Measurements from ENCODE around the gene HMCN2. TPM values are rescaled to one million over a fixed set of nuclear protein-coding genes. Genes with fewer than 3 reads are reported as not detected.

Gene HMCN2
- total RNA-seq, 1 donor from 2014 or later = 0.15 TPM

DNA sequence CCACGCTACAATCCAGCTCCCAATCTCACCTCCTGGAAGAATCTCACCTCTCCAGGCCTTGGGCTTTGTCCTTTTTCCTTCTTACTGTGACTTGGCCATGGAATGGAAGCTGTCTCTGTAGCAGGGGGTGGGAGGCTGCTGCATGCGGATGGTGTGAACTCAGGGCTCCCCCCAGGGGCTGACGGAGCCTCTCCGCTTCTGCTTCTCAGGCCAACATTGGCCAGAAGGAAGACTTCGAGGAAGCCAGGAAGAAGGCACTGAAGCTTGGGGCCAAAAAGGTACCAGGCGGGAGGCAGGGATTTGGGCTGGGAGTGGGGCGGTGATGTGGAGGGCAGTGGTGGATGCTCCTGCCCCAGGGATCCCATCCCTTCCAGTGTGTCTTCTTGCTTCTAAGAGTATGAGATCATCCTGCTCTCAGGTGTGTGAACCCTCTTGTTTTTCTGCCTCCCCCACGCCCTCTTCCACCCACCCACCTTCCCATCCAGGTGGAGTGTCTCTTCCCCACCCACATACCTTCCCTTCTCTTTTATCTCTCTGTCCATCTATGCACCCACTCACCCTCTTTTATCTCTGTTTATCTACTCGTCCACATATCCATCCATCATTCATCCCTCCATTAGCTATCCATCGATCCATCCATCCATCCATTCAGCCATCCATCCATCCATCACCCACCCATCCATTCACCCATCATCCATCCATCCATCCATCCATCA is 188.7 kb downstream of the HMCN2 start:
- Histone ChIP-seq H3K27ac (no peak overlapping the region), H2AFZ (replicated peaks) (no peak overlapping the region), H4K20me1 (ENCODE audit: low read depth) (no peaks in the 10 kb centered on the region), H3K4me1 (no peaks in the 10 kb centered on the region), H3K9ac (no peak overlapping the region), H3F3A (ENCODE audit: low read depth) (no peaks in the 10 kb centered on the region), H3K36me3 (no peaks in the 10 kb centered on the region), H3K4me2 (no peak overlapping the region), H3K9me3 (ENCODE audit: low read depth) (no peaks in the 10 kb centered on the region), H3K27me3 (no peaks in the 10 kb centered on the region), H3K4me3 (no peak overlapping the region), H3K79me2 (ENCODE audit: low read depth) (no peaks in the 10 kb centered on the region)
- H3K36me3 Mint-ChIP-seq = no peaks in the 10 kb centered on the region
- H3K4me1 Mint-ChIP-seq = peaks cover 26% of the 10 kb centered on the region
- DNase-seq (ENCODE audit: low spot score) = no peak
- TF ChIP-seq CTCF (IDR thresholded peaks at IDR 0.05) = no peak
- TF ChIP-seq EZH2 (IDR thresholded peaks at IDR 0.05) = no peak
- TF ChIP-seq EZH2phosphoT487 (IDR thresholded peaks at IDR 0.05) = no peak
- H3K27ac Mint-ChIP-seq = no peak overlapping the region
- H3K4me3 Mint-ChIP-seq = no peak overlapping the region
- H3K9me3 Mint-ChIP-seq = no peaks in the 10 kb centered on the region
- peaks cover 5% of the 10 kb centered on the region for H3K27me3 Mint-ChIP-seq (ENCODE audit: insufficient read depth, low read depth)

DNA sequence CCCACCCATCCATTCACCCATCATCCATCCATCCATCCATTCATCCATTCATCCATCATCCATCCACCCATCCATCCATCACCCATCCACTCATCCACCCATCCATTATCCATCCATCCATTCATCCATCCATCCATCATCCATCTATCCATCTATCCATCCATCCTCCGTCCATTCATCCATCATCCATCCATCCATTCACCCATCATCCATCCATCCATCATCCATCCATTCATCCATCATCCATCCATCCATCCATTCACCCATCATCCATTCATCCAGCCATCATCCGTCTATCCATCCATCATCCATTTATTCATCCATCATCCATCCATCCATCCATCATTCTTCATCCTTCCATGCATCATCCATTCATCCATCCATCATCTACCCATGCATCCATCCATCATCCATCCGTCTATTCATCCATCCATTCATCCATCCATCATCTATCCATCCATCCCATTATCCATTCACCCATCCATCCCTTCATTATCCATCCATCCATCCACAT is 189.3 kb downstream of the HMCN2 start:
- no peaks in the 10 kb centered on the region for H3K79me2 ChIP-seq (ENCODE audit: low read depth)
- no peaks in the 10 kb centered on the region for H3K9me3 ChIP-seq (ENCODE audit: low read depth)
- H2AFZ ChIP-seq (replicated peaks) = no peak overlapping the region
- no peak overlapping the region for H3K4me2 ChIP-seq
- H3K27me3 ChIP-seq = no peaks in the 10 kb centered on the region
- no peak overlapping the region for H3K27ac ChIP-seq
- H3K27ac Mint-ChIP-seq = no peak overlapping the region
- no peaks in the 10 kb centered on the region for H3K36me3 ChIP-seq
- peaks cover 21% of the 10 kb centered on the region for H3K4me1 Mint-ChIP-seq
- H3F3A ChIP-seq (ENCODE audit: low read depth) = no peaks in the 10 kb centered on the region
- no peak overlapping the region for H3K4me3 Mint-ChIP-seq
- no peaks in the 10 kb centered on the region for H3K4me1 ChIP-seq
- no peak overlapping the region for H3K9ac ChIP-seq
- no peak overlapping the region for H3K4me3 ChIP-seq
- no peak for DNase-seq (ENCODE audit: low spot score)
- H3K9me3 Mint-ChIP-seq = no peaks in the 10 kb centered on the region
- peaks cover 5% of the 10 kb centered on the region for H3K27me3 Mint-ChIP-seq (ENCODE audit: insufficient read depth, low read depth)
- no peaks in the 10 kb centered on the region for H3K36me3 Mint-ChIP-seq
- TF ChIP-seq EZH2phosphoT487 (IDR thresholded peaks at IDR 0.05) = no peak
- no peak for TF ChIP-seq CTCF (IDR thresholded peaks at IDR 0.05)
- TF ChIP-seq EZH2 (IDR thresholded peaks at IDR 0.05) = no peak
- H4K20me1 ChIP-seq (ENCODE audit: low read depth) = no peaks in the 10 kb centered on the region

DNA sequence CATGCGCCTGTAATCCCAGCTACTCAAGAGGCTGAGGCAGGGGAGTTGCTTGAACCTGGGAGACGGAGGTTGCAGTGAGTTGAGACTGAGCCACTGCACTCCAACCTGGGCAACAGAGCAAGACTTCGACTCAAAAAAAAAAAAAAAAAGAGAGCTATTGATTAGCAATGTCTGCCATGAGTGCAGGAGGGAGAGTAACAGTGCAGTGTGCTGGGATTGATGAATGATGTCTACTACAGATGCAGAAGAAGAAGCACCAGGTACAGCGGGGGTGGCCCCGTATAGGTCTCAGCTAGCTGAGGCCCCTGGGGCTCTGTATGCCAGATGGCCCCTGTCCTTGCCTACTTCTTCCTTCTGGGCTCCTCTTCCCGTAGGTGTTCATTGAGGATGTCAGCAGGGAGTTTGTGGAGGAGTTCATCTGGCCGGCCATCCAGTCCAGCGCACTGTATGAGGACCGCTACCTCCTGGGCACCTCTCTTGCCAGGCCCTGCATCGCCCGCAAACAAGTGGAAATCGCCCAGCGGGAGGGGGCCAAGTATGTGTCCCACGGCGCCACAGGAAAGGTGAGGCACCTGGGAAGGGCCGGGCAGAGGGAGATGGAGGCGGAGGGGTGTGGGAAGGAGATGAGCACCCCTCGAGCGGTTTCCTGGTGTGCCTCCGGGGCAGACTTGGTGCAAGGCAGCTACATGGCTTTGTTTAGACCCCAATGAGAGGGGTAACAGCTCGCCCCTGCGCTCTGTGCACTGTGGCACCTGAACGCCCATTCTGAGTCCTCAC is 192.7 kb downstream of the HMCN2 start:
- Histone ChIP-seq H3K4me3 (no peak overlapping the region), H3K9me3 (ENCODE audit: low read depth) (no peaks in the 10 kb centered on the region), H4K20me1 (ENCODE audit: low read depth) (no peaks in the 10 kb centered on the region), H3F3A (ENCODE audit: low read depth) (no peaks in the 10 kb centered on the region), H3K4me1 (no peaks in the 10 kb centered on the region), H3K4me2 (no peak overlapping the region), H2AFZ (replicated peaks) (no peak overlapping the region), H3K36me3 (no peaks in the 10 kb centered on the region), H3K9ac (no peak overlapping the region), H3K79me2 (ENCODE audit: low read depth) (no peaks in the 10 kb centered on the region), H3K27me3 (no peaks in the 10 kb centered on the region), H3K27ac (no peak overlapping the region)
- Mint-ChIP-seq H3K27me3 (ENCODE audit: insufficient read depth, low read depth) (peaks cover 16% of the 10 kb centered on the region), H3K27ac (no peak overlapping the region), H3K36me3 (no peaks in the 10 kb centered on the region), H3K4me3 (no peak overlapping the region), H3K9me3 (no peaks in the 10 kb centered on the region), H3K4me1 (no peaks in the 10 kb centered on the region)
- no peak for DNase-seq (ENCODE audit: low spot score)
- TF ChIP-seq CTCF (IDR thresholded peaks at IDR 0.05) (no peak), EZH2phosphoT487 (IDR thresholded peaks at IDR 0.05) (no peak), EZH2 (IDR thresholded peaks at IDR 0.05) (no peak)

All from neural progenitor cell (in vitro differentiated cells).